ENCODE measurements around the gene RFX4. TPM values are rescaled to one million over a fixed set of nuclear protein-coding genes. Genes with fewer than 3 reads are reported as not detected.

The RFX4 gene
- total RNA-seq, result not detected

DNA sequence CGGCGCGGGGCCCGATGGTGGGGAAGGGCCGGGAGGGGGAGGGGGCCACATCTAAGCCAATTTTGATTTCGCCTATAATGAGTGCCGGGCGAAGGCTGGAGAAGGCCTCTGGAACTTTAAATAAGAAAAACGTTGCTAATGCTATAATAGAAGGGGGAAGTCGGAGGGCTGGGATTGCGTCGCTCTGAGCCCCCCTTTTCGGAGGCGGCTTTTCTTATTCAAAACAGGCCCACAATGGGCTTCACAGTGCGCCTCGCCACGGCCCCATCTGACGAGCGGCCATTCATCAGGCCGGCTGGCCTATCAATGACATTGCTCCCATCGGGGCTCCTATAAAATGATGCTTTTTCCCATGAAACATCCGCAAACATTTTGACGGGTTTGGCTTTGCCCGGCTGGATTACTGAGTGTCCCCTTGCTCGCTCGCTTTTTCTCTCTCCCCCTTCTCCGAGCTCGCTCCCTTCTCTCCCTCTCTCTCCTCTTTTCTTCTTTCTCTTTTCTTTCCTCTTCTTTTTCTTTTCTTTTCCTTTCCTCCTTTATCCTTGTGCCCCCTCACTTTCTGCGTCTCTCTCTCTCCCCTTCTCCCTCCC, at the start of gene RFX4:
Gene RFX4, plus strand, starts transcription at position 364 of the 590 bp plus-strand sequence. CDS start 317 bp downstream, outside the sequence.
- no peak for ATAC-seq

DNA sequence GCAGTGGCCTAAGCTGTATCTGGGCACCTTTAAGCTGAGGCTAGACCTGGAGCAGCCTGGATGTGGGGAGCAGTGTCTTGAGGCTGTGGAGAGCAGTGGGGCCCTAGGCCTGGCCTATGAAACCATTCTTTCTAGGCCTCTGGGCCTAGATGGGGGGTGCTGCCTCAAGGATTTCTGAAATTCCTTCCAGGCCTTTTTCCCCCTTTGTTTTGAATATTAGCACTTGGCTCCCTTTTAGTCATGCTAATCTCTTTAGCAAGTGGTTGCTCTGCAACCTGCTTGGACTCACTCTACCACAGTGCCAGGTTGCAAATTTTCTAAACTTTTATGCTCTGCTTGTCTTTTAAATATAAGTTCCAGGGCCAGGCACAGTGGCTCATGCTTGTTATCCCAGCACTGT, 41.6 kb upstream of the RFX4 start:
- no peak for ATAC-seq

DNA sequence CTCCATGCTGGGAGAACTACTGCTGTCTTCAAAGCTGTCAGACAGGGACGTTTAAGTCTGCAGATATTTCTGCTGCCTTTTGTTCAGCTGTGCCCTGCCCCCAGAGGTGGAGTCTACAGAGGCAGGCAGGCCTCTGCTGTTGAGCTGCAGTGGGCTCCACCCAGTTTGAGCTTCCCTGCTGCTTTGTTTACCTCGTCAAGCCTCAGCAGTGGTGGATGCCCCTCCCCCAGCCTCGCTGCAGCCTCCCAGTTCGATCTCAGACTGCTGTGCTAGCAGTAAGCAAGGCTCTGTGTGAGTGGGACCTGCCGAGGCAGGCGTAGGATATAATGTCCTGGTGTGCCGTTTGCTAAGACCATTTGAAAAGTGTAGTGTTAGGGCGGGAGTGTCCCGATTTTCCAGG, 31.4 kb upstream of the RFX4 start:
- ATAC-seq, result no peak

DNA sequence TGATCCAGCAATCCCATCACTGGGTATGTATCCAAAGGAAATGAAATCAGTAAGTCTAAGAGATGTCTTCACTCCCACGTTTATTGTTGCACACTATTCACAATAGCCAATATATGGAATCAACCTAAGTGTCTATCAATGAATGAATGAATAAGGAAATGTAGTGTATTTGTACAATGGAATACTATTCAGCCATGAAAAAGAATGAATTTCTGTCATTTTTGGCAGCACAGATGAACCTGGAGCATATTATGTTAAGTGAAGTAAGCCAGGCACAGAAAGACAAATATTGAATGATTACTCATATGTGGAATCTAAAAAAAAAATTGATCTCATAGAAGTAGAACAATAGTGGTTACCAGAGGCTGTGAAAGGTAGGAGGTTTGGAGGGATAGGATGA, 30.6 kb upstream of the RFX4 start:
- no peak for ATAC-seq

DNA sequence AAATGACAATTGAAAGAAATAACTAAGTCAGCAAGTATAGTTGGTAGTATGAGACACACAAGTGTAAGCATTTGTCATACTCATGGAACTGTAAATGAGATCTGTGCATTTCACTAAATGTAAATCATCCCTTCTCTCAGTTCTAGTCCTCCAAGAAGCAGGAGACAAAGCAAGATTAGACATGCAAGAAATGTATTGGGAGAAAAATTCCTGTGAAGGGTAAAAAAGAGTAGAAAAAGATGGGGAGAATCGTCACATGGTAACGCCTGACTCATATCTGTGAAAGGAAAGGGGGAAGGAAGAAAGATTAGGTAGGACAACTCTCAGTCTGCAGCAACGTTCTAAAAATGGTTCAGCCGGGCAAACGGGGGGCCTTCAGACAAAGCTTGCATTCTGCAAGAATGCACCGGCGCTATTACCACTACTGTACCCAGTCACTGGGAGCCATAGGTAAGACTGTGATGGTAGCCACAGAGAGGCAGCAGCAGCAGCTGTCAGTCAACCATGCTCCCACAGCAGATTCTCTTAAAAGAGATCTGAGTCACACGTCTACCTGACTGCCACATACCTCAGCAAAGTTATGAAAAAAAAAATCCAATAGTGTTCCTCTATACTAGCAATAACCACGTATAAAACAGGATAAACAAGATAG, 18.0 kb upstream of the RFX4 start:
- no peak for ATAC-seq

DNA sequence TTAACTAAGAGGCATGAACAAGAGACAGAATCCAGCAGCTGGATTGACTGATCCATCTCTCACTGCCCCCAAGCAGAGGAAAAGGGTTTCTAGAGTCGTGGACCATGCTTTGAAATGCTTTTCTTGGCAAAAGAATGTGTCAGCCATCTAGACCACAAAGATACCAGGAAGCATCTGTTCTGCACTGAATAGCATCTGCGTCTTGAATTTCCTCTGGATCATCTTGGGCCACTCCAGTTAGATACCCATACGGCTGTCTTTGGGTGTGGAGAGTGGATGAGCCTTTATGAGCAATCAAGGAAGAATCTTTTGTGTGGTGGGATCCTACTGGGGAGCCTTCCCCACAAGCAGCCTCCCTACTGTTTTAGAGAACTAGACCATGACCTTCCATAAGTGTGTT, 16.0 kb upstream of the RFX4 start:
- no peak for ATAC-seq

DNA sequence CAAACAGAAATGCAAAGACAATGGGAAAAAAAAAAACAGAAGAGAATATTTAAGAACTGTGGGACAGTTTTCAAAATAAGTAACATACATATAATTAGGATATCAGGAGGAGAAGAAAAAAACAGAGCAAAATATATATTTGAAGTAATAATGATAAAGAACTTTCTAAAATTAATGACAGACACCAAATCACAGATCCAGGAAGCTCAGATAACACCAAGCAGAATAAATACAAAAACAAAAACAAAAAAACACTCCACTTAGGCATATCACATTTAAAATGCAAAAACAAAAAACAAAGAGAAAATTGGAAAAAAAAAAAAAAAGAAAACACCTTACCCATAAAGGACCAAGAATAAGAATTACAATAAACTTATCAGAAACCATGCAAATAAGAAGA, 9.6 kb upstream of the RFX4 start:
- ATAC-seq, result no peak

DNA sequence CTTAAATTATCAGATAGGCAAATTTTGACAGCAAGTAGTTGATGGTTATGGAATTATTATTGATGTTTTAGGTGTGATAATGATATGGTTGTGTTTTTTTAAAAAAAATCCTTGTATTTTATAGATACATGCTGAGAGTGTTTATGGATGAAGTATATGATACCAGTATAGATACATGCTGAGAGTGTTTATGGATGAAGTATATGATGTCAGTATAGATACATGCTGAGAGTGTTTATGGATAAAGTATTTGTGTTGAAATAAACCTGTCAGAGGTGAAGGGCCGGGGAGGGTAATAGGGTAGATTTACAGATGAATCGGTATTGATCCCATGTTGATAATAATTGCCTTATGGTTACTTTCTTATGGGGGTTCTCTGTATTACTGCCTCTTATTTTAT, 6.0 kb upstream of the RFX4 start:
- ATAC-seq, result no peak

DNA sequence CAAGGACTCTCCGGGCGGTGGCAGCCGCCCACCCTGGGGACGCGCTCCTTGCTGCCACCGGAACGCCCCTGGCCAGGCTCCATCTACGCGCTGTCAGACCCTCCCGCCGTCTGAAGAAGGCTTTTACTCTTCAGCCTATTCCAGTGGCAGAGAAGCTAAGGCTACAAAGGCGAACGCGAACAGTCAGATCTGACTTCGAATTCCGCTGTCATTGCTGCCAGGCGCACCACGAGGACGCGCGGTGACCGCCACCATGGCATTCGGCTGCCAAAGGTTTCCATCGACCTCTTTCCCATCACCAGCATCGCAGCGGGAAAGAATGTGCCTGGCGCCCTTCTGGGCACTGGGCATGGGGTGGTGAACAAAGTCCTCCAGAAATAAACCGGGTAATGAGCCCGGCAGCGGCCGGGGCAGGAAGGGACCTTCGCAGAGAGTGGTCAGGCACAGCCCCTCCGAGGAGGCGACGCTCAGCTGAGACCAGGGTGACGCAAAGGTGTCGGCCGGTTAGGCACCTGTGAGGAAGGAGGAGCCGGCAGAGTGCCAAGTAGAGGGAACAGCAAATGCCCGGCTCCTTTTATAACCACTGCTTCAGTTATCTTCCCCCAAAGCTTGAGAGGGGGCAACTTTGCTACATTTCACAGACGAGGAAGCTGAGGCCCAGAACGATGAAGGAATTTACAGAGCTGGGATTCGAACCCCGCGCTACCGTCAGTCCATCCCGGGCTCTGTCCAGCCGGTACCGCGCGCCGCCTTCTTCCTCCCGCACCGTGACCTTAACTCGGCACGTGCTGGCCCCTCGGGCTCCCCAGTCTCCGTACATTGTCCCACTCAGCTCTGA, 1.9 kb upstream of the RFX4 start:
- ATAC-seq, result no peak

DNA sequence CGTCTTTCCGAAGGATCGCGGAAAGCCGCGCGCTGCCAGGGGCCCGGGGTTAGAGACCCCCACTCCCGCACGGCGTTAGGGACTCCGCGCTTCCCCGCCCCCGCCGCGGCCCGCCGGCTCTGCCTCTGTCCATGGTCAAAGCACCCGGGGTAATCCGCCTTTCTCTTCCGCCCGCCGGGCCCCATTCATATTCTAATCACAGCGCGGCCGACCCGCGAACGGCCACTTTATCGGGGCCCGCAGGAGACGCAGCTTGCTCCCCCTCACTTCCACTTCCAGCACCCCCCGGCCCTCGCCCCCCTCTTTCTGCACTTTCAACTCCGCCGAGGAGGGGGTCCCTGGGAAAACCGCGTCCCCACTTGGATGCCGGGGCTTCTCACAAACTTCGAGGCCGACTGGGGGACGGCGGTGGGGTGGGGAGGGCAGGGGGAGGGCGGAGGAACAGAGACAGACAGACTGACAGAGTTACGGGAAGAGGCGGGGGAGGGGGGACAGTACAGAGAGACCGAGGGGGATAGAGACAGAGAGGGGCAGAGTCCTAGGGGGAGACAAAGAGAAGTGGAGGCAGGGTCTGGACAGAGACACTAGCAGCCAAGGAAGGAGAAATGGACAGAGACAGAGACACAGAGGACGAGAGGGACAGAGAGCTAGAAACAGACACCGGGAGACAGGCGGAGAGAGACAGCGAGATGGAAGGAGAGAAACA, 1.1 kb upstream of the RFX4 start:
- ATAC-seq, result no peak

DNA sequence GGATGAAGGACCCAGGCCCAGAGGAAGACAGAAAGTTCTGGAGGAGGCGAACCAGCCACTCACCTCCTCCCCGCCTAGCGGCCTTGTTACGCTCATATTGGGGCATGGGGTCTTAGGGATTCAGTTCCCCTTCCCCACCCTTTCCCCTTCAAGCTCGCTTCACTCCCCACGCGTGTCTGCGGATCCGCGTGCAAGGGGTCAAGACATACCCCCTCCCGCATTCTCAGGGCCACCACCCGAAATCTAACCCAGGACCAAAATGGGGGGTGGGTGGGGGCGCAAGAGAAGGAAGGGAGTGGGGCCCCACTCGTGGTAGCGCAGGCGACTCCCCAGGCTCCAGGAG, 584 bp upstream of the RFX4 start:
- ATAC-seq, result no peak

DNA sequence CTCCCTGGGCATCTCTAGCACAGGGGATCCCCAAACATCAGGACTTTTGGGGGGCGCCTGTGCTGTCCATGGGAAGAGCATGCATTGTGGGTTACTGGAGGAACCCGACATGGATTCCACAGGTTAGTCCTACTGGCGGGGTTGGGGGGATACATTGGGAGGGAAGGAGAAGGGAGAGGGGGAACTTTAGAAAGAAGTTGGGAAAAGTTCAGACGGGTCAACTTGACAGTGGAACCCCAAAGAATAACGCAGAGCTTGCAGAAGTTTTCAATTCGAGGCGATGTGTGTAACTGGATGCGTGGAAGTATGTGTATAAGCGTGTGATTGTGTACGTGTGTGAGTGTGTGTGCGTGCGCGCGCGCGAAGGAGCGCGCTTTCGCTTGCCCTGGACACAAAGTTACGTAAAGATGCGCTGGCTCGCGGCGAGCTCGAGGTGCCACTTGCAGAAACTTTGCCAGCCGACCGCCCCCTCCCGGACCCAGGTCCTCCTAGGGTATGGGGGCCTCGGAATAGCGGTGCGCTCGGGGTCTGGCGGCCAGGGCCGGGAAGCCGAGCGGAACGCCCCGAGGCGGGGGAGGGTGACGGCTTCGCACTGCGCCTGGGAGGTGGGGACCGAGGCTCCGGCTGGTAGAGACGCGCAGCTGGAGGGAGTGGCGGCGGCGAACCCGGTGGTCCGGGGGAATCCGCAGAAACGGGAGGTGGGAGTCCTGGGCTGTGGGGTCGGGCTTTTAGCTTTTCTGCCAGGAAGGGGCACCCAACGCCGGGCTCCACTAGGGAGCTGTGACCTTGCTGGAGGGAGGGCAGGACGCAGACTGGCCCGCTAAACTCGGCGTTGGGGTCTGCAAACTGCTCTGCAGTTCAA, 669 bp downstream of the RFX4 start:
- ATAC-seq, result no peak

DNA sequence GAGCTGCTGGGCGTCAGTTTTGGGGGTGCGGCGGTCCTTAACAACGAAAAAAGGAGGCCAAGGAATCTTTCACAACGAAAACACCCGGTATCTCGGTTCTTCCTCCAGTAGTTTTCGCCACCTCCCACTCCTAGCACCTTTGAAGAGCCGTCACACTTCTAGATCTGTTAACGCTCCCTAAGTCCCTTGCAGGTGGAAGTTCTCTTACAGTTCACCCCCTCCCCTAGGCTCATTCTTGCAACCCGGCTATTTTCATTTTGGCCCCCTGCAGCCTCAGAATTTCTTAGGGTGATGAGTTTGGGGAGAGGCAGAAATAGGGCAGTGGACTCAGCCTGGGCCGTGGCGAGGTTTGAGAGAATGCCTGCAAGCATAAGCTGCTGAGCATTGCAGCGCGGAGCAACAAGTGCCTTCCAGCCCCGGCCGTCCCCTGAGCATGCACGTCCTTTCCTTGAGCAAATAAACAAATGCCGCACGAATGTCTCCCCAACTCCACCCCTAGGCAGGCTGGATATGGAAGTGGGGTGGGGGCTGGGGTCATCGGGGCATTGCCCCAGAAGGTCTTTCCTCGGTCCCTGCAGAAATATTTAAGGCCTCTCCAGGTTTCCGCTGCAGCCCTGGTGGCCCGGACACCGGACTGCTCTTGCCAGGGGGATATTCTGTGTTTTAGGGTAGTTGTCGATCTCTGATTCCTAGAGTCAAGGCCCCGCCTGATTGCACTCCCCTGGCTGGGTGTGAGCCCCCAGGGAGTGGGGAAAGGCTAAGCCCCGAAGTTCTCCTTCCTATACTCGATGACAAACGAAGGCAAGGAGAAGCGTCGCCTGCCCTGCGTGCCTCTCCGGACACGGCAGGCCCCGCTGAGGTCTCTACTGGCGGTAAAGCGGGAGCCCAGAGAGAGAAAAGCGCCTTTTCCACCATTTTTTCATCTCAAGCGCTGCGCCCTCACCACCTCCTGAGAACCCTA, 1.6 kb downstream of the RFX4 start:
- no peak for ATAC-seq

DNA sequence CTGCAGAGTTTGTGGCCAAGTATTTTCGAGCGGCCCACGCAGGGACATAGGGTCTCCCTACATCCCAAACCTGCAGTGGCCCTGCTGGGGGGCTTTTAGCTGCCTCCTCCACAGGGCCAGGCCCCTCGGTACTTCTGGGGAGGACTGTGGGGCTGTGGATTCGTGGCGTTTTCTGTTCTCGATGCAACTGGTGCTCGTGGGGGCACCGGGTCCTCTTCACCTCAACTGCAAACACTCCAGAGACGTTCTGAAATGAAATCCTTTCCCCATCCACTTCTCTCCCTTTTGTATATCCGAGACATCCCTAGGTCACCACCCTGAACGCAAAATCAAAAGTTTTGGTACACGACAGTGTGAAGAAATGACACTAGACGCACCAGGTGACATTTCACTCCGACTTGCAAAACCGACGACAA, 2.3 kb downstream of the RFX4 start:
- ATAC-seq, result no peak

DNA sequence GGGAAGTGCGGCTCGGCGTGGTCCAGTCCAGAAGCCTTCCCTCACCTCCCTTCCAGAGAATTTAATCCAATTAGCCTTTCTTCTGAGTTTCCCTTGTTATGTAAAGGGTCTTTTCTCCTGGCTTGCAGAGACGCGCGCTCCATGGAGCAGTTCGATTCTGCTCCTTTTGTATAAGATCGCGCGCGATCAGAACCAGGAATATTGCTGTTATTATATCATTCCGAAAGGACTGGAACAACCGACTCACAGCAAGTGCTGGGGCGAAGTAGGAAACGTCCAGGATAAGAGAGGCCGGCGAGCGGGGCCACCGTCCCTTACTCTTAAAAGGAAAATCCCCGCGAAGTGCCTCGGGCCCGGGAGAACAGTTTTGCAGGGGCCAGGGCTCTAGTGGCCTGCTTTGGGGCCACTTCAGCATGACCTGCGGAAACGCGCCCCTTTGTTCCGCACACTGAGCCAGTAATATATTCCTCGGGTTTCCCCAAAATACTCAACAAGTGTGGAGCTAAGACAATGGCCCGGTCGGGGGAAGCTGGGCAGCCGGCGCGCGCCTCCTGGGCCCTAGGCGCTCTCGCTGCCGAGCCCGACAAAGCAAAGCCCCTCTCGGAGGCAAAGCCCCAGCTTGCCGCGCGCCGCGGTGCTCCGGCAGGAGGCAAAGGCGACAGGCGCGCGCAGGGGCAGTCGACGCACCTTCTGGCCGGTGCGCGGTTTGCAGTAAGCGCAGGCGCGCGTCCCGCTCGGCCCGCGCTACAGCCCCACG, 2.9 kb downstream of the RFX4 start:
- no peak for ATAC-seq

DNA sequence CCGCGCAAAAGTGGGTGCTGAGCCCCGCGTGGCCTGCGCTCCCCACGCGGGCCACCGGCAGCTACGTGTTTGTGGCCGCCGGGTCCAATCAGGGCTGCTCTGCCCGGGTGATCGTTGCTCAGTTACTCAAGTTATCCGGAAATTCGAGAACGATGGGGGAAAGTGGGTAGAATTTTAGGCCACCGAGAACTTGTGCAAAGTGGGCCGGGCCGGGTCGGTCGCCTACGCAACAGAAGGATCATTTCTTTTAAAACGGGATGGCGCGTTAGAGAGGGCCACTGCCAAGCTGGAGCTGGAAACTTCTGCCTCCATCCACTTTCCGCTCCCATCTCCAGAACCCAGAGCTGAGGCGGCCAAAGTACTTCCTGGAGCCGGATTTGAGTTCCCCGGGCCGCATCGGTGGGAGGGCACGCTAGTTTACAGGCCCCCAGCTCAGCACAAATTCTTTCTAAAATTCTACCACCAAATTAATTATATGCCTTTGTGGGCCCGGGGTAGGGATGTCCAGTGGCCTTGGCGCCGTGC, 3.5 kb downstream of the RFX4 start:
- ATAC-seq, result no peak

DNA sequence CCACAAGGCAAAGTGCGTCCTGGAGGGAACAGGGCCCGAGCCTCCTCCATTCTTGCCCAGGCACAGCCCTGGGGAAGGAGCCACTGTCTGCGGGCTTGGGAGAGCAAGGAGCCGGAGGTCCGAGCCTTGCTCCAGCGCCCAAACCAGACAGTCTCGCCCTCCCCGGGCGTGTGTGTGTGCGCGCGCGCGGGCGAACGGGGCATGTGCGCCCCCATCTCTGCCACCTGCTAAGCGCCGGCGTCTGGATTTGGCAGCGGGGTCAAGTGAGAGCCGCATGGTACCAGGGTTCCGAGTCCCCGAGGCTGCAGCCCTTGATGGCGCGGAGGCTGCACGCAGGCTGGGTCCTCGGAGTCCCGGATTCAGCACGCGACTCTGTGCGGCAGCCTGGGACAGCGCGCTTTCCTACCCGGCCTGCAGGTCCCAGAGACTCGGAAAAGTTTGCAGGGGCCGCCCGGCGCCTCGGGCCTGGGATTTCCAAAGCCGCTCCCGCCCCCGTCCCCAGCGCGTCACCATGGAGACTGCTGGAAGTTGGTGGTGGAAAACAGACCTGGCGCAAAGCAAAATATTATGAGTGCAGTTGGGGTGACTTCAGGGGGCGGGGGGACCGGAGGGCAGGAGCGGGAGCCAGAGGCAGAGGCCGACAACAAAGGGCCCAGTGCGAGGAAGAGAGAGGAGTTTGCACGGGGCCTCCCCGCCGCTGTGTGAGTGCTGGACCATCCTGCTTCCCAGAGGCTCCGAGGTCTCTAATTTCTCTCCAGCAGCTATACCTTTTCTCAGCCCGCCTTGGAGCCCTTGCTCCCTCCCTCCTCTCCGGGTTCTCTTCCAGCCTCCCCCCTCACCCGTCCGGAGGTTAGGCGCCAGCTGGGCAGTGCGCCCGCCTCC, 4.2 kb downstream of the RFX4 start:
- no peak for ATAC-seq

DNA sequence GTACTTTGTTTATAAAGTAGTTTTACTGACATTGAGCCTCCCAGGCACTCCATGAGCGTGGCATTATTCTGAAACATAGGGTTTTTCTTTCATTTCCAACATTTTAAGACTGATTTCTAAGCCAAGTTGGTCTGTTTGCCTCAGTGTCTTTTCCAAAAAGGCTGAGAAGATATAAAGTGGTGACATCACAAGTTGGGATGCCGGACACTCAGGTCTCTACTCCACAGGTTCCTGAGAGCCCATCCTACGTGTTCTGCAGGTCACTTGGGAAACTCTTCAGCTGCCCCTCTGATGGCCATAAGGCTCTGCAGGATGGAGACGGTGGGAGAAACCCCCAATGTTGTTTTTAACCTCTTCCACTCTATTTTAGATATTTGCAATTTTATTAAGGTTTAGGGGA, 6.0 kb downstream of the RFX4 start:
- ATAC-seq, result no peak

DNA sequence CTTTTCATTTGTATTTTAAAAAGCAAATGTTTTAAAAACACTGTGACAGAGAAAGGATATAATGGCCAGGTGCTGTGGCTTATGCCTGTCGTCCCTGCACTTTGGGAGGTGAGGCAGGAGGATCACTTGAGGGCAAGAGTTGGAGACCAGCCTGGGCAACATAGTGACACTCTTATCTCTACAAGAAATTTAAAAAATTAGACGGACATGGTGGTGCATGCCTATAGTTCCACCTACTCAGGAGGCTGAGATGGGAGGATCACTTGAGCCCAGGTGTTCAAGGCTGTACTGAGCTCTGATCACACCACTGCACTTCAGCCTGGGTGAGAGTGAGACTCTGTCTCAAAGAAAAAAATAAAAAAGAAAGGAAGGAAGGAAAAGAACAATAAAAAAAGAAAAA, 7.8 kb downstream of the RFX4 start:
- no peak for ATAC-seq
